Prostate gland (tissue), 2 donors: Measurements from ENCODE around the gene IRF2.

Experiments used
- POLR2A ChIP-seq: fragments of 450-650 bp; IDR thresholded peaks from one replicate; pipeline ENCODE4 v1.6.1; 2016; ENCODE audit warnings: antibody characterized with exemption, mild to moderate bottlenecking
- POLR2AphosphoS5 ChIP-seq: sonication (generic); formaldehyde crosslinking; IDR thresholded peaks from one replicate; pipeline ENCODE4 v1.6.1; 2017; ENCODE audit warnings: antibody characterized with exemption
- TF ChIP-seq, protein P1 (sequence below), 4 experiments: fragments of 200-600 bp in 2 of 4; fragments of 450-650 bp in 2 of 4; sonication (generic) in 2 of 4; IDR thresholded peaks; 1 replicate in 3 of 4; 2 replicates in 1 of 4; pipeline ENCODE4 v1.5.1; 2016 to 2019; ENCODE audit warnings: antibody characterized with exemption in 4 of 4, mild to moderate bottlenecking in 2 of 4, moderate library complexity in 2 of 4

DNA sequence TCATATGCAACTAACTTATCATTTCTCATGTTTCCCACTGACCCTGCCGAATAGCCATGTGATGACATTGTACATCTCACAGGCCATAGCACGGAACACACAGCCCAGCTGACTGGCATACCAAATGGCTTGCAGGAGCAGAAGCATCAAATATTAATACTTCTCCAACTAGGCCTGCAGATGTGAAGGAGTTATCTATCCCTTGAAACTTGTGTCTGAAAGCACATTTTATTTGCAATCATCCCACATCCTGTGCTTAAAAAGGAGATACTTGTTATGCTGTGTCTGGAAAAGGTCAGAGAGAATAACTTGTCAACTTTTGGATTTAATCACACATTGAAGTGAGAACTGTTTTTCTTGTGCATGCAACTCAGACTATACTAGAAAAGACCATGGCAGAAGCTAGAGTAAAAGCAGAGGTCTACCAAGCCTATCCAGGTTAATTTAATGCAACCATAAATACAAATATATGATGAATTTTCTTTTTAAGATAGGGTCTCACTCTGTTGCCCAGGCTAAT is 100.4 kb downstream of the IRF2 start:
- TF ChIP-seq, protein P1, sequence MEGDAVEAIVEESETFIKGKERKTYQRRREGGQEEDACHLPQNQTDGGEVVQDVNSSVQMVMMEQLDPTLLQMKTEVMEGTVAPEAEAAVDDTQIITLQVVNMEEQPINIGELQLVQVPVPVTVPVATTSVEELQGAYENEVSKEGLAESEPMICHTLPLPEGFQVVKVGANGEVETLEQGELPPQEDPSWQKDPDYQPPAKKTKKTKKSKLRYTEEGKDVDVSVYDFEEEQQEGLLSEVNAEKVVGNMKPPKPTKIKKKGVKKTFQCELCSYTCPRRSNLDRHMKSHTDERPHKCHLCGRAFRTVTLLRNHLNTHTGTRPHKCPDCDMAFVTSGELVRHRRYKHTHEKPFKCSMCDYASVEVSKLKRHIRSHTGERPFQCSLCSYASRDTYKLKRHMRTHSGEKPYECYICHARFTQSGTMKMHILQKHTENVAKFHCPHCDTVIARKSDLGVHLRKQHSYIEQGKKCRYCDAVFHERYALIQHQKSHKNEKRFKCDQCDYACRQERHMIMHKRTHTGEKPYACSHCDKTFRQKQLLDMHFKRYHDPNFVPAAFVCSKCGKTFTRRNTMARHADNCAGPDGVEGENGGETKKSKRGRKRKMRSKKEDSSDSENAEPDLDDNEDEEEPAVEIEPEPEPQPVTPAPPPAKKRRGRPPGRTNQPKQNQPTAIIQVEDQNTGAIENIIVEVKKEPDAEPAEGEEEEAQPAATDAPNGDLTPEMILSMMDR (IDR thresholded peaks at IDR 0.05) = no peak
- TF ChIP-seq POLR2A = no peak
- TF ChIP-seq POLR2AphosphoS5 = no peak
